Activated CD8-positive, alpha-beta memory T cell treated with anti-CD3 and anti-CD28 coated beads, Interleukin-2, amount 50 U/mL, for 24 hours (primary cell): ENCODE measurements around the gene LMX1A.

ENCODE experiments used
- DNase-seq: peaks from one replicate; pipeline ENCODE4 v3.0.0-alpha.2; 2020; ENCODE audit errors: extremely low read depth

Gene LMX1A

GRCh38 chr1:165367375-165367993 is 11.0 kb upstream of the LMX1A start:
- peak; percentile 56 for DNase-seq

- no peak for DNase-seq
These were observed 8.8 kb upstream of the LMX1A start for GRCh38 chr1:165365341-165365740.

- no peak for DNase-seq
These were observed 8.1 kb upstream of the LMX1A start for GRCh38 chr1:165364568-165365133.

GRCh38 chr1:165356876-165357275 is 361 bp upstream of the LMX1A start:
- no peak for DNase-seq

- DNase-seq: no peak
These were observed 1.2 kb downstream of the LMX1A start for GRCh38 chr1:165355139-165355976.

GRCh38 chr1:165354739-165355138 is 1.8 kb downstream of the LMX1A start:
- DNase-seq: no peak

- no peak for DNase-seq
These were observed 2.5 kb downstream of the LMX1A start for GRCh38 chr1:165353731-165354671.

GRCh38 chr1:165352442-165353293 is 3.8 kb downstream of the LMX1A start:
- no peak for DNase-seq

GRCh38 chr1:165351863-165352441 is 4.6 kb downstream of the LMX1A start:
- DNase-seq: no peak

GRCh38 chr1:165350840-165351239 is 5.7 kb downstream of the LMX1A start:
- DNase-seq: no peak

GRCh38 chr1:165345502-165345901 is 11.0 kb downstream of the LMX1A start:
- DNase-seq: no peak

GRCh38 chr1:165344736-165345135 is 11.8 kb downstream of the LMX1A start:
- DNase-seq: no peak

GRCh38 chr1:165344198-165344597 is 12.3 kb downstream of the LMX1A start:
- DNase-seq: no peak

- DNase-seq: no peak
These were observed 13.9 kb downstream of the LMX1A start for GRCh38 chr1:165342587-165342986.

GRCh38 chr1:165342168-165342567 is 14.3 kb downstream of the LMX1A start:
- no peak for DNase-seq

GRCh38 chr1:165339164-165339563 is 17.4 kb downstream of the LMX1A start:
- DNase-seq: no peak

GRCh38 chr1:165330483-165330882 is 26.0 kb downstream of the LMX1A start:
- no peak for DNase-seq

- DNase-seq: no peak
These were observed 27.4 kb downstream of the LMX1A start for GRCh38 chr1:165329104-165329503.

- DNase-seq: no peak
These were observed 28.4 kb downstream of the LMX1A start for GRCh38 chr1:165328136-165328535.

GRCh38 chr1:165327538-165327937 is 29.0 kb downstream of the LMX1A start:
- DNase-seq: no peak
